CD8-positive, alpha-beta memory T cell (primary cell): ENCODE results near the gene TMEM184B. TPM values are rescaled to one million over a fixed set of nuclear protein-coding genes. Genes with fewer than 3 reads are reported as not detected.
"Not testable (repeated sequence)": the region's sequence is repeated elsewhere in the genome, so short reads cannot be mapped to it uniquely, and the experiment has no call there.

ENCODE experiments used
- CTCF ChIA-PET: fragments of 350-600 bp; sonication (Branson Sonifier 250); formaldehyde crosslinking; loops from one replicate; lab custom pipeline; 2021; ENCODE audit warnings: antibody characterized with exemption; lab: Charles Lee
- POLR2A ChIA-PET: fragments of 350-600 bp; sonication (Branson Sonifier 250); formaldehyde crosslinking; loops from one replicate; lab custom pipeline; 2021; ENCODE audit warnings: antibody characterized with exemption; lab: Charles Lee
- DNase-seq, 5 donors: peaks; one replicate each; pipeline versions ENCODE4 v3.0.0 to v3.0.0-alpha.2; 2020 to 2022; ENCODE audit warnings: mixed read lengths in 1 of 5
- H3K27ac ChIP-seq: one replicate; pipeline ENCODE4 v1.7.0; 2013; ENCODE audit warnings: low read depth, mild to moderate bottlenecking, low read length, moderate library complexity
- H3K27me3 ChIP-seq: 2 replicates; pipeline ENCODE4 v1.7.0; 2013; ENCODE audit warnings: low read length, mild to moderate bottlenecking; ENCODE audit not compliant: insufficient read depth, poor library complexity, severe bottlenecking
- H3K36me3 ChIP-seq: 2 replicates; pipeline ENCODE4 v1.7.0; 2013; ENCODE audit warnings: mild to moderate bottlenecking, low read length, moderate library complexity; ENCODE audit not compliant: insufficient read depth
- H3K4me1 ChIP-seq: 2 replicates; pipeline ENCODE4 v1.7.0; 2013; ENCODE audit warnings: mild to moderate bottlenecking, low read length, moderate library complexity; ENCODE audit not compliant: insufficient read depth
- H3K4me3 ChIP-seq: 2 replicates; pipeline ENCODE4 v1.7.0; 2013; ENCODE audit warnings: mild to moderate bottlenecking, low read length
- H3K9me3 ChIP-seq: 2 replicates; pipeline ENCODE4 v1.7.0; 2013; ENCODE audit warnings: mild to moderate bottlenecking, low read length
- H3K27ac Mint-ChIP-seq, 8 donors: one replicate each; pipeline ENCODE4 v1.8.0; 2020 to 2021; ENCODE audit warnings: mixed read lengths in 8 of 8, mild to moderate bottlenecking in 6 of 8, inconsistent platforms in 3 of 8, moderate library complexity in 3 of 8
- H3K27me3 Mint-ChIP-seq, 2 donors: one replicate each; pipeline ENCODE4 v1.8.0; 2020 to 2021; ENCODE audit warnings: mixed read lengths in 2 of 2, mild to moderate bottlenecking in 1 of 2, moderate library complexity in 1 of 2
- H3K36me3 Mint-ChIP-seq, 3 donors: one replicate each; pipeline ENCODE4 v1.8.0; 2020 to 2021; ENCODE audit warnings: mixed read lengths in 3 of 3, inconsistent platforms in 1 of 3, mild to moderate bottlenecking in 1 of 3
- H3K4me1 Mint-ChIP-seq, 3 donors: one replicate each; pipeline ENCODE4 v1.8.0; 2020 to 2021; ENCODE audit warnings: mixed read lengths in 3 of 3, inconsistent platforms in 1 of 3, mild to moderate bottlenecking in 1 of 3
- H3K4me3 Mint-ChIP-seq, 7 donors: one replicate each; pipeline ENCODE4 v1.8.0; 2020 to 2021; ENCODE audit warnings: mixed read lengths in 7 of 7, mild to moderate bottlenecking in 6 of 7, moderate library complexity in 4 of 7, inconsistent platforms in 2 of 7
- H3K9me3 Mint-ChIP-seq, 5 donors: one replicate each; pipeline ENCODE4 v1.8.0; 2020 to 2022; ENCODE audit warnings: mixed read lengths in 5 of 5, mild to moderate bottlenecking in 3 of 5, moderate library complexity in 2 of 5, inconsistent platforms in 1 of 5
- polyA plus RNA-seq: library from polyadenylated mRNA; unstranded; fragments of 300-500 nt; fragmentation: Illumina TruSeq; gene quantifications from one replicate; pipeline ENCODE4 v1.2.3, GENCODE V29; 2021
- total RNA-seq, 2 experiments: library from RNA; stranded (reverse); gene quantifications; one replicate each; pipeline ENCODE4 v1.2.3, GENCODE V29; 2021

The TMEM184B gene
- total and polyA plus RNA-seq, 3 experiments from 2014 or later = 23.4 to 31.7 (median 29.0) TPM

GRCh38 chr22:38180841-38181452, 91.9 kb downstream of the TMEM184B start:
- Mint-ChIP-seq H3K4me1 (peaks cover 48 to 60% (median 58%) of the 10 kb centered on the region in 3 donors), H3K4me3 (peak overlapping the region; percentile 89 to 99 (median 93)), H3K9me3 (no peaks in the 10 kb centered on the region), H3K27ac (peak overlapping the region; percentile 90 to 98 (median 95)), H3K36me3 (peaks cover 0 to 9% (median 0%) of the 10 kb centered on the region in 3 donors), H3K27me3 (no peaks in the 10 kb centered on the region)
- Histone ChIP-seq H3K27ac (peak overlapping the region; percentile 89), H3K9me3 (no peaks in the 10 kb centered on the region), H3K4me1 (peaks cover 35% of the 10 kb centered on the region), H3K27me3 (no peaks in the 10 kb centered on the region), H3K4me3 (peak overlapping the region; percentile 85), H3K36me3 (no peaks in the 10 kb centered on the region)
- POLR2A ChIA-PET = interaction anchor here (1.7 to 2.3 kb wide), 2 partner anchors 21 to 33 kb away, joined by 9 to 29 read pairs; partner anchors contain the start of gene MAFF
- peak in 3 of 5 donors; percentile 43 to 68 (median 54) for DNase-seq
- CTCF ChIA-PET = interaction anchor here (0.7 to 1.9 kb wide), 2 partner anchors 21 to 129 kb away, joined by 4 to 9 read pairs; partner anchors contain the start of gene MAFF

- H3K9me3 ChIP-seq, H3K27me3 Mint-ChIP-seq, DNase-seq, H3K4me3 ChIP-seq, H3K27me3 ChIP-seq, POLR2A ChIA-PET, H3K27ac ChIP-seq, H3K36me3 ChIP-seq, H3K36me3 Mint-ChIP-seq, H3K9me3 Mint-ChIP-seq: not testable (repeated sequence)
- peaks cover 44% of the 10 kb centered on the region for H3K4me1 ChIP-seq
- Mint-ChIP-seq H3K27ac (peak overlapping the region in 5 of 8 donors; percentile 15 to 94 (median 88)), H3K4me3 (peak overlapping the region in 1 of 7 donors; percentile 59), H3K4me1 (peaks cover 60 to 72% (median 71%) of the 10 kb centered on the region in 3 donors)
- CTCF ChIA-PET = interaction anchor here (1.2 kb wide), 3 partner anchors 11 to 126 kb away, joined by 3 read pairs; no protein-coding TSS in a partner anchor
Measured at GRCh38 chr22:38178605-38178937, 94.2 kb downstream of the TMEM184B start.

GRCh38 chr22:38177926-38178604, 94.7 kb downstream of the TMEM184B start:
- Histone ChIP-seq H3K27ac (no peak overlapping the region), H3K9me3 (no peaks in the 10 kb centered on the region), H3K4me3 (no peak overlapping the region), H3K36me3 (no peaks in the 10 kb centered on the region), H3K4me1 (peaks cover 48% of the 10 kb centered on the region), H3K27me3 (no peaks in the 10 kb centered on the region)
- ChIA-PET POLR2A (no interaction called here), CTCF (interaction anchor here (1.2 kb wide), 3 partner anchors 11 to 126 kb away, joined by 3 read pairs; no protein-coding TSS in a partner anchor)
- no peaks in the 10 kb centered on the region for H3K27me3 Mint-ChIP-seq
- H3K4me3 Mint-ChIP-seq = no peak overlapping the region
- peak overlapping the region in 5 of 8 donors; percentile 51 to 96 (median 86) for H3K27ac Mint-ChIP-seq
- H3K9me3 Mint-ChIP-seq = no peaks in the 10 kb centered on the region
- peaks cover 0 to 9% (median 1%) of the 10 kb centered on the region in 3 donors for H3K36me3 Mint-ChIP-seq
- no peak for DNase-seq
- peaks cover 64 to 77% (median 76%) of the 10 kb centered on the region in 3 donors for H3K4me1 Mint-ChIP-seq

- Mint-ChIP-seq H3K4me3 (peak overlapping the region in 2 of 7 donors; percentile 34 to 79), H3K4me1 (peaks cover 66 to 78% (median 77%) of the 10 kb centered on the region in 3 donors), H3K27ac (peak overlapping the region in 5 of 8 donors; percentile 79 to 96 (median 88))
- CTCF ChIA-PET = interaction anchor here (1.2 kb wide), 1 partner anchor 37 kb away, joined by 3 read pairs; no protein-coding TSS in a partner anchor
- H3K36me3 ChIP-seq, H3K27me3 Mint-ChIP-seq, H3K27me3 ChIP-seq, H3K9me3 ChIP-seq, DNase-seq, H3K27ac ChIP-seq, H3K9me3 Mint-ChIP-seq, POLR2A ChIA-PET, H3K36me3 Mint-ChIP-seq, H3K4me3 ChIP-seq: not testable (repeated sequence)
- peaks cover 52% of the 10 kb centered on the region for H3K4me1 ChIP-seq
Measured at GRCh38 chr22:38177571-38177925, 95.3 kb downstream of the TMEM184B start.

- H3K36me3 ChIP-seq = no peaks in the 10 kb centered on the region
- H3K27me3 ChIP-seq = no peaks in the 10 kb centered on the region
- H3K9me3 Mint-ChIP-seq = no peaks in the 10 kb centered on the region
- DNase-seq = peak in 2 of 5 donors; percentile 15 to 35
- H3K36me3 Mint-ChIP-seq = peaks cover 0 to 9% (median 1%) of the 10 kb centered on the region in 3 donors
- H3K4me3 ChIP-seq = no peak overlapping the region
- peaks cover 69 to 82% (median 81%) of the 10 kb centered on the region in 3 donors for H3K4me1 Mint-ChIP-seq
- H3K4me1 ChIP-seq = peaks cover 57% of the 10 kb centered on the region
- no peak overlapping the region for H3K27ac ChIP-seq
- H3K4me3 Mint-ChIP-seq = peak overlapping the region; percentile 32 to 87 (median 58)
- H3K27me3 Mint-ChIP-seq = no peaks in the 10 kb centered on the region
- ChIA-PET CTCF (interaction anchor here (0.7 to 1.8 kb wide), 2 partner anchors 125 to 544 kb away, joined by 3 to 4 read pairs; no protein-coding TSS in a partner anchor), POLR2A (interaction anchor here (0.6 to 1.4 kb wide), 2 partner anchors 25 to 87 kb away, joined by 3 to 4 read pairs; partner anchors contain the start of gene MAFF)
- no peaks in the 10 kb centered on the region for H3K9me3 ChIP-seq
- H3K27ac Mint-ChIP-seq = peak overlapping the region; percentile 65 to 96 (median 89)
Measured at GRCh38 chr22:38177044-38177443, 95.8 kb downstream of the TMEM184B start.

GRCh38 chr22:38176170-38176741, 96.6 kb downstream of the TMEM184B start:
- H3K27ac Mint-ChIP-seq = peak overlapping the region; percentile 65 to 96 (median 89)
- Histone ChIP-seq H3K36me3 (no peaks in the 10 kb centered on the region), H3K27me3 (no peaks in the 10 kb centered on the region), H3K4me1 (peaks cover 59% of the 10 kb centered on the region), H3K27ac (peak overlapping the region; percentile 36), H3K4me3 (no peak overlapping the region), H3K9me3 (no peaks in the 10 kb centered on the region)
- H3K27me3 Mint-ChIP-seq = no peaks in the 10 kb centered on the region
- H3K36me3 Mint-ChIP-seq = peaks cover 0 to 8% (median 4%) of the 10 kb centered on the region in 3 donors
- peaks cover 64 to 78% (median 77%) of the 10 kb centered on the region in 3 donors for H3K4me1 Mint-ChIP-seq
- ChIA-PET CTCF (interaction anchor here (1.8 kb wide), 1 partner anchor 124 kb away, joined by 4 read pairs; no protein-coding TSS in a partner anchor), POLR2A (interaction anchor here (0.6 to 1.4 kb wide), 2 partner anchors 26 to 88 kb away, joined by 3 to 4 read pairs; partner anchors contain the start of gene MAFF)
- DNase-seq = peak in 4 of 5 donors; percentile 21 to 58 (median 54)
- no peaks in the 10 kb centered on the region for H3K9me3 Mint-ChIP-seq
- H3K4me3 Mint-ChIP-seq = peak overlapping the region; percentile 34 to 87 (median 60)

GRCh38 chr22:38175206-38176118, 97.3 kb downstream of the TMEM184B start:
- CTCF ChIA-PET = interaction anchor here (1.8 kb wide), 1 partner anchor 123 kb away, joined by 4 read pairs; no protein-coding TSS in a partner anchor
- peaks cover 56 to 70% (median 69%) of the 10 kb centered on the region in 3 donors for H3K4me1 Mint-ChIP-seq
- H3K36me3 Mint-ChIP-seq = peaks cover 0 to 8% (median 4%) of the 10 kb centered on the region in 3 donors

More at GRCh38 chr22:38175206-38176118, 97.3 kb downstream of the TMEM184B start:
- no peak for DNase-seq
- H3K4me1 ChIP-seq = peaks cover 51% of the 10 kb centered on the region
- Mint-ChIP-seq H3K27me3 (no peaks in the 10 kb centered on the region), H3K9me3 (no peaks in the 10 kb centered on the region), H3K4me3 (peak overlapping the region in 5 of 7 donors; percentile 11 to 66 (median 39)), H3K27ac (peak overlapping the region; percentile 65 to 96 (median 89))
- no peaks in the 10 kb centered on the region for H3K9me3 ChIP-seq
- no peak overlapping the region for H3K4me3 ChIP-seq
- H3K36me3 ChIP-seq = no peaks in the 10 kb centered on the region
- no peak overlapping the region for H3K27ac ChIP-seq
- POLR2A ChIA-PET = interaction anchor here (1.4 kb wide), 1 partner anchor 26 kb away, joined by 4 read pairs; the partner anchor contains the start of gene MAFF
- H3K27me3 ChIP-seq = no peaks in the 10 kb centered on the region
